Stimulated activated CD4-positive, alpha-beta T cell treated with anti-CD3 and anti-CD28 coated beads, Interleukin-1b, Interleukin-23, amount 100 ng/mL, for 4 hours (primary cell): ENCODE results near the gene C1QL4.
"Not testable (repeated sequence)": the region's sequence is repeated elsewhere in the genome, so short reads cannot be mapped to it uniquely, and the experiment has no call there.

Experiments used
- DNase-seq, 2 donors: peaks; one replicate each; pipeline ENCODE4 v3.0.0-alpha.2; 2020; ENCODE audit warnings: low read depth in 2 of 2

The C1QL4 gene

DNA sequence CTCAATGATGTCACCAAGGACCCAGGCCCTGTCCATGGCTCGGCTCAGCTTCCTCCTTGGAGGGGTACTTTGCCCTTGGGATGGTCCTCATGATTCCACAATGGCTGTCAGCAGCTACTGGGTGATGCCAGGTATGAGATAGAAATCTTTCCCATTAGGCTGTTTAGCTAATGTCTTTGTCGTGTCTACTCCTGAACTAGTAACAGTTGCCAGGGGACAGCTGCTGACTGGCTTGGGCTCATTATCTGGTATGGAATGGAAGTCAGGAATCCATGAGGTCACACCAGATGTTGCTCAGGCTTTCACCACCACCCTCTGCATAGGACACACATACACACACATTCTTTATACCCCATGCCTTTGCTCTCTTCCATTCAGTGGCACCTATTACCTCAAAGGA, 32.8 kb downstream of the C1QL4 start:
- no peak for DNase-seq

DNA sequence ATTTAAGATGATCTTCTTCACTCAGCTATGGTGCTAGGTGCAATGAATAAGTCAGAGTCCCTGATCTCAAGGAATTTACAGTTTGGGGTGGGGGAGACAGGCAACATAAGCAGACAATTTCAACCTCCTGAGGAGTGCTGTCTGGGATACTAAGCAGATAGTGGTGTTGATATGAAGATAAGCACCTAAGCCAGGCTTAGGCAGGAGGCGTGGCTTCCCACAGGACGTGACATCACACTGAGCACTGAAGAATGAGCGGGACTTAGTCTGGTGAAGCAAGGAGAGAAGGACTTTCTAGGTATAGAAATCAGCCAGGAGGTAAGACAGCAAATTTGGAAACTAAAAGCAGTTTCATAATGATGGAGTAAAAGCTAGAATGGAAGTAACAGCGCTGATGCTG, 35.2 kb downstream of the C1QL4 start:
- no peak for DNase-seq

DNA sequence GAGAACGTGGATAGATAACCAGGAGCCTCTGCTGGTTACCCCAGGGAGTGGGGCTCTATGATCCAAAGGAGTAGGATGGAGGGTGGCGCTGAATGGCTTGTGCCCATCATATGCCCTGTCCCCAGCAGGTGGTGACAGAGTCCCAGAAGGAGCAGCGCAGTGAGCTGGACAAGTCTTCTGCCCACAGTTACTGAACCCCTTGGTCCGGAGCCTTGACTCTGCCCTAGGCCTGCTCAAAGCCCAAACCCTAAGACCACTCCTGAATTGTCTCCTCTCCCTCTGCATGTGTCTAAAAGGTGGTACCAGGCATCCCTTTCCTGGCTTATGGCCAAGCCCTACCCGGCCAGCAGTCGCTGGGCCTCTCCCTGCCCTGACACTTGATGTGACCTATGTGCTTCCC, 38.8 kb downstream of the C1QL4 start:
- no peak for DNase-seq

DNA sequence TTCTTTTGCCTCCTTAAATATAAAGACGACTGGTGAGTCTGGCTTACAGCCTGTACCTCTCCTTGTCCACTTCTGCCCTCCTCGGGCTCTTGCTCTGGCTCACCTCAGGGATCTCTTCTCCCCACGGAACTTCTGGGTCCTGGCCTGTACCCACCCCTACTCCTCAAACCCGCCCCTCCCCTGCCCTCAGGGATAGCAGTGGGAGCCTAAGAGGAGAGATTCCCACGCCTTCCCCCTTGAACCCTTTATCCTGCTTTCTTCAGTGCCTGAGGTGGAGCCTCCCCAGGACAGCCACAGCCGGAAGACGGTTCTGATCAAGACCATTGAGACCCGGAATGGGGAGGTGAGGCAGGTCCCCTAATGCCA, 39.3 kb downstream of the C1QL4 start:
- DNase-seq: no peak

DNA sequence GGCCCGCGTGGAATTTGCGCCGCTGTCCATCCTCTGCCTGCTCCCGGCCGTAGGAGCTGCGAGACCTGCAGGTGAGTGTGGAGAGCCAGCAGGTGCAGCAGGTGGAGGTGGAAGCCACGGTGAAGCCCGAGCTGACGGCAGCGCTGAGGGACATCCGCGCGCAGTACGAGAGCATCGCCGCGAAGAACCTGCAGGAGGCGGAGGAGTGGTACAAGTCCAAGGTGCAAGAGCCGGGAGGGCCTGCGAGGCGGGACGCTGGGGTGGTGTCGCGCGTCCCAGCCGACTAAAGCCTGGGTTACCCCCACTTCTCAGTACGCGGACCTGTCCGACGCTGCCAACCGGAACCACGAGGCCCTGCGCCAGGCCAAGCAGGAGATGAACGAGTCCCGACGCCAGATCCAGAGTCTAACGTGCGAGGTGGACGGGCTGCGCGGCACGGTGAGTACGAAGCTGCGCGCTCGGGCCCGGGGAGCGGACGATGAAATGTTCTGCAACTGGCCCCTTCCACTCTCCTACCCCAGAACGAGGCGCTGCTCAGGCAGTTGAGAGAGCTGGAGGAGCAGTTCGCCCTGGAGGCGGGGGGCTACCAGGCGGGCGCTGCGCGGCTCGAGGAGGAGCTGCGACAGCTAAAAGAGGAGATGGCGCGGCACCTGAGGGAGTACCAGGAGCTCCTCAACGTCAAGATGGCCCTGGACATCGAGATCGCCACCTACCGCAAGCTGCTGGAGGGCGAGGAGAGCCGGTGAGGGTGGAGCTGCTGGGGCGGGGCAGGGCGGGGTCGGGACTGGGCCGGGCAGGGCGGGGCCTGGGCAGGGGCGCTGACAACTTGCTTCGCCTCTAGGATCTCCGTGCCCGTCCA, 39.9 kb downstream of the C1QL4 start:
- no peak for DNase-seq

DNA sequence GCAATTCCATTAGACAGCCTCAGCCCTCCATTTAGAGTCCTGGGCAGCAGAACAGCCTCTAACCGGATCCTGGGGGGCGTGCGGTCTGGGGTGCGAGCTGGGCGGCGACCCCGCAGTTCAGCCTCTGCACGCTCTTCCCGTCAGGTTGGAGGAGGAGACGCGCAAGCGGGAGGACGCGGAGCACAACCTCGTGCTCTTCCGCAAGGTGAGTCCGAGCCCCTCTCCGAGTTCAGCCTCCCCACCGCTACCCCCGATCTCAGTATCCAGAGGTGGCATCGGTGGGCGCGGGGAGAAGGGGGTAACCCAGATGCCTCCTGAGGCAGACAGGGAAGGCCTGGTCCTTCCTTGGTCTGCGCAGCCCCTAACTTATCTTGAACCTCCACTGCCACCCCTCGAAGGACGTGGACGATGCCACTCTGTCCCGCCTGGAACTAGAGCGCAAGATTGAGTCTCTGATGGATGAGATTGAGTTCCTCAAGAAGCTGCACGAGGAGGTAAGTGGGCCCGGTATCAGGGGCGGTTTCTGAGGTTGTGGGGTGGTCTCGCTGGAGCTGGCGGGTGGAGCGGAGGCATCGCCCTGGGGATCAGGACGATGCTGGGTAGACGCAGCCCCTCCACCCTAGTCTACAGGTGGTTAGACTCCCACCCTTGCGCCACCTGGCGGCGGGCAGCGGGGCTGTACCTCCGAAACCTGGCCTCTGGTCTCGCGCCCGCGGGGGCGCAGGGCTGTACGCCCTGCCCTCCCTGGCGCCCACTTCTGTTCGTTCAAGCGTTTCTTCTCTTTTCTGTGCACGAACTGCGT, 40.8 kb downstream of the C1QL4 start:
- peak; percentile 53 to 61 for DNase-seq

DNA sequence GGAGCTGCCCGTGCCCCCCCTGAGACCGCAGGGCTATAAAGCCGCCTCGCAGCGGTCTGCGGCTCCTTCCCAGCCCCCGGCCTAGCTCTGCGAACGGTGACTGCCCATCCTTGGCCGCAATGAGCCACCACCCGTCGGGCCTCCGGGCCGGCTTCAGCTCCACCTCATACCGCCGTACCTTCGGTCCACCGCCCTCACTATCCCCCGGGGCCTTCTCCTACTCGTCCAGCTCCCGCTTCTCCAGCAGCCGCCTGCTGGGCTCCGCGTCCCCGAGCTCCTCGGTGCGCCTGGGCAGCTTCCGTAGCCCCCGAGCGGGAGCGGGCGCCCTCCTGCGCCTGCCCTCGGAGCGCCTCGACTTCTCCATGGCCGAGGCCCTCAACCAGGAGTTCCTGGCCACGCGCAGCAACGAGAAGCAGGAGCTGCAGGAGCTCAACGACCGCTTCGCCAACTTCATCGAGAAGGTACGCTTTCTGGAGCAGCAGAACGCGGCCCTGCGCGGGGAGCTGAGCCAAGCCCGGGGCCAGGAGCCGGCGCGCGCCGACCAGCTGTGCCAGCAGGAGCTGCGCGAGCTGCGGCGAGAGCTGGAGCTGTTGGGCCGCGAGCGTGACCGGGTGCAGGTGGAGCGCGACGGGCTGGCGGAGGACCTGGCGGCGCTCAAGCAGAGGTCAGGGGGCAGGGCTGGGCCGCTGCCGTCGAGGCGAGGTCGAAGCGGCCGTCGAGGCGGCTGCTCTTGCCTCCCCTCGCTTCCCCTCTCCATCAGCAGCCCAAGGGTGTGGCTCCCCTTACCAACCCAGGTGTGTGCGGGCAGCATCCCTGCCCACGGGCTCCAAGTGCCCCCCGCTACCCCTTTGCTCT, 41.7 kb downstream of the C1QL4 start, which contains the start of gene PRPH:
Gene PRPH (plus strand): TSS at position 66 of the 855 bp plus-strand sequence. CDS start 54 bp downstream, at position 120.
- no peak for DNase-seq

DNA sequence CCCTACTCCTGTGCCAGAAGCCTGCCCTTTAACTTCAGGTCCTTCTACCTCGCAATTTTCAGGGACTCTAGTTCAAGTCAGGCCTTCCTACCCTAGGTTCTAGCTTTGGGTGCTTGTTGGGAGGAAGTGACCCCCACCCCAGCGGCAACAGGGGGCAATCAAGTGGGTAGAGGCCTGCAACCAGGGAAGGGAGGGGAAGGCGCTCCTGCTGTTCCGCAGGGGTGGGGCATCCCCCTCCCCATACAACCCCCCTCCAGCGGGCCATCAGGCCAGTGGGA, 42.2 kb downstream of the C1QL4 start:
- no peak for DNase-seq

DNA sequence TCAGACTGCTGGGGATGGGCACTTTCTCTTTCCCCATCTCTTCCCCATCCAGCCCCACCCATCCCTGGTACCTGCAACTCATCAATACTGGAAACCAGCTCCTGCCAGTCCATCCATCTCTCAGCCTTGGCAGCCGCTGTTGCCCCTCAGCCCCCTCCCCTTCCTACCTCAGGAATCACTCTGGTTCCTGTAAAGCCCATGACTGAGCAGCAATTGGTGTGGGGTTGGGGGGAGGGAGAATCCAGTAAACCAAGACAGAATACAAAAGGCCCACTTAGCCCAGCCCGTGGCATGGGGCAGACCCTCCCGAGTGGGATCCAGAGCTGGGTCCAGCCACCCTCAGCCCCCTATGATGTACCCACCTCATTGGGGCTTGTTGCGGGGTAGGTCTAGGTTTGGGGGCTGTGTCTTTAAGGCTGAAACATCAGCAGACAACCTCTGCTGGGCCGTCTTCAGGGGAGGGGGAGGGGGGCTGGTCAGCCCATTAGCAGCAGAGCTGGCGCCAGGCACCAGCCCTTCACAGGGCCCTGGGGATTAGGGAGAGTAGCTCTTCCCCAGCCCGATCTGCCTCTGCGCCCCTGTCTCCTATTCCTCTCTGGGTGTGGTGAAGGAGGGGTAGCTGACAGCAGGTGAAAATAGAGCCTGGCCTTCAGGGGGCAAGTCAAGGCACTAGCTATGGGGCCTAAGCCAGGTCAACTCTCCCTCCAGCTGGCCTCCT, 42.7 kb downstream of the C1QL4 start:
- no peak for DNase-seq

DNA sequence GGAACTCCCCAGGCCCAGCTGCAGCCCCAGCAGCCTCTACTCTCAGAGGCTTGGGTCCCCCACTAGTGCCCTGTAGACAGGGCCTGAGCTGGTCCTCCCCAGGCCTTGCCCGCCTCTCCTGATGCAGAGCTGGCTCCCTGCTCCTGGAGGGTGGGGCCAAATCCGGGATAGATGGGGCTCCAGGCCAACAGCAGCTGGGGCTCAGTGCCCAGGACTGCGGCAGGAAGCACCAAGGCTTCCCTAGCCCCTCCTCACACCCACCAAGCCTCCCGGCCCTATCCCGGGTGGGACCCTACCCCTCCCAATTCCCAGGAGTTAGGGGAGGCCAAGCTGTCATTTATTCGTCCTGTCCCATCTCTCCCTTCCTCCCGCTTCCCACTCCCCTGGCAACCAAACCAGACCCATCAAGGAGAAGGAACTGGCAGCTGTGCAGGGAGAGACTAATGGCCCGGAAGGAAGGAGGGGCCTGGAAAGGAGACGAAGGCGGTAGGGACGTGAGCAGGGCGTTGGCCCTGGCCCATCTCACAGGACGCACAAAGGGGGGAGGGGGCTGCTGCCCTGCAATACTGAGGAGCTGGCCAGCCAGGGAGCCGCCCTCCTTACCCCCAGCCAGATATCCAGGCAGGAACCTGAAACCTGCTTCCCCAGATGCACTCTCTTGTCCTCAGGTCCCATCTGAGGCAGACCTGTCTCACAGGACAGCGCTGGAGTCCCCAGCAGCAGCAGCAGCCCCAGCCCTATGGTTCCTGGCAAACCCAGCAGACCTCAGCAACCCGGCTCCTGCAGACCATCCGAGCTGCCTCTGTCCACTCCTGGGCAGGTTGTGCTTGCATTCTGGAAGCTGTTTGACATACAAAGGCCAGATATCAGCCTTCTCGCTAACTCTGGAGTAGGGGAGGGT, 43.7 kb downstream of the C1QL4 start:
- no peak for DNase-seq

DNA sequence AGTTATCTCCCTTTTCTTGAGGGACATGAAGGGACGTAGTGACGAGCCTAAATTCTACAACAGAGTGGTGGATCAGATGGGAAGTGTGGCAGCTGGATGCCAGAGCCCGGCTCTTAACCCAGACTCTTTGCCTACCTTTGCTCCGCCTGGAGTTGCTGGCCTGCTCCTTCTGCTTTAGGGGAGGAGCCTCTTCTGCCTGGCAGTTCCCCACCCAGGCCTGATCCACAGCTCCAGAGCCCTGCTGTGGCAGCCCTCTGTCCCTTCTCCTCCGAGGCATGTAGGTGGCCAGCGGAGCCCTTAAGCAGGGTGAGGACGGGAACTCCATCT, 44.3 kb downstream of the C1QL4 start:
- no peak for DNase-seq

DNA sequence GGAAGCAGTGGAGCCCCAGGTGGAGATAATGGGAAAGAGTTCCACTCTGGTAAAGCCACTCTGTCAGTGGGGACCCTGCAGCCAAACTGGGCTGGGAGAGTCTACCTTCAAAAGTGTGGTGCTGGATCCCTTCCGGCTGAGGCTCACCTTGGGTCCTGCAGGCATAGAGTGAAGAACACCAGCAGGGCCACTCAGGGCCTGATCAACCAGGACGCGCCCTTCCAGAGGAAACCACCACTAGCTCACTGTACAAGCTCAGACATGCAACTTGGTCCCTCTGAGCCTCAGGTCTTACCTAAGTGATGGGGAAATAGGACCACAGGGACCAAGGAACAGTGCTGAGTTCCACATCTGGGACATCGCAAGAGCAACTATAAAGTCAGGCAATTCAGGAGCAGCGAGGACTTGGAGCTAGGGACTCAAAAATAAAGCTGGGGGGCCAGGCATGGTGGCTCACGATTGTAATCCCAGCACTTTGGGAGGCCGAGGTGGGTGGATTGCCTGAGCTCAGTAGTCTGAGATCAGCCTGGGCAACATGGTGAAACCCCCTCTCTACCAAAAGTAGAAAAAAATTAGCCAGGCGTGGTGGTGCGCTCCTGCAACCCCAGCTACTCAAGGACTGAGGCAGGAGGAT, 47.9 kb downstream of the C1QL4 start:
- no peak for DNase-seq

DNA sequence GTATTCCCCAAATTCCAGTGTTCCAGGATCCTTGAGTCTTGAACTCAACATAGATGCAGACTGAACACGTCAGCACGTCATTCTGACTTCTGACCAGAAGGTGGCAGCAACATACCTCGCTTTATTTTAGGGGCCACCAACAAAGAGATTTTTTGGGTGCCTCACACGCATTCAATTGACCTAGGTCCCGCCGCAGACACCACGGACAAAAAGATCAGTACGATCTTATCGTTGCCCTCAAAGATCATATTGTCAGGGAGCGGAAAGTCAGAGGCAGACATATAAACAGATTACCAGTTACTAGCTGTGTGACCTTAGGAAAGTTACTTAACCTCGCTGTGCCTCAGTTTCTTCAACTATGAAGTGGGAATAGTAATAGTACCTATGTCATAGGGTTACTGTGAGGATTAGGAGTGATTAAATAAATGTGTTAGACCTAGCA, 48.6 kb downstream of the C1QL4 start:
- peak; percentile 43 to 58 for DNase-seq

DNA sequence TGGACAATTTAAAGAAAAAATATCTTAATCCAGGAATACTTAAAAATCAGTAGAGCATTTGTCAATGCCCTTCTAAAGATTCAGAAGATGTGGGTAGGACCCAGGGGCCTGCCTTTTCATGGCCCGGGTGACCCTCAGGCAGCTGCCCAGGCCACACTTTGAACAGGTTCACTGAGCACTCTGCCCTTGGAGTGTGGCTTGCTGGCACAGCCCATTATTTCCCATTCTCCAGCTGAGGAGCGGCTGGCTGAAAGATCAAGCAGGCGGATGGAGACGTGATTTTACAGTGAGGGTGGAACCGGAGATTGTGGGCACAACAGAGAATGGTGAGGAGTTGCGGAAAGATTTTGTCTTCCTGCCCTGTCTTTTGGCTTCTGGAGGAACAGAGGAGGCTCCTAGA, 49.1 kb downstream of the C1QL4 start:
- DNase-seq: no peak

DNA sequence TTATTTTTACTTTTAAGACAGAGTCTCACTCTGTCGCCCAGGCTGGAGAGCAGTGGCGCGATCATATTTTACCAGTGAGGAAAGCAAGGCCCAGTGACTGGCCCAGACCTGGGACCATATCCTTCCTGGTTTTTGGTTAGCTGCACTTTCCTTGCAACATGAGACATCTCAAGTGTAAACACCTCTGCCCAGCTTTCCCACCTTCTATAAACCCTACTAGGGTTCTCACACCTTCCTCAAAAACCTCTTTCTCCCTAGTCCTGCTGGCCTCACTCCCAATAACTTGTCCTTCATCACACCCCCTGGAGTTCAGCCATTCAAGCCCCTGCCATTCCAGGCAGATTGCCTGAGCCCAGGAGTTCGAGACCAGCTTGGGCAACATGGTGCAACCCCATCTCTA, 52.3 kb downstream of the C1QL4 start:
- no peak for DNase-seq

DNA sequence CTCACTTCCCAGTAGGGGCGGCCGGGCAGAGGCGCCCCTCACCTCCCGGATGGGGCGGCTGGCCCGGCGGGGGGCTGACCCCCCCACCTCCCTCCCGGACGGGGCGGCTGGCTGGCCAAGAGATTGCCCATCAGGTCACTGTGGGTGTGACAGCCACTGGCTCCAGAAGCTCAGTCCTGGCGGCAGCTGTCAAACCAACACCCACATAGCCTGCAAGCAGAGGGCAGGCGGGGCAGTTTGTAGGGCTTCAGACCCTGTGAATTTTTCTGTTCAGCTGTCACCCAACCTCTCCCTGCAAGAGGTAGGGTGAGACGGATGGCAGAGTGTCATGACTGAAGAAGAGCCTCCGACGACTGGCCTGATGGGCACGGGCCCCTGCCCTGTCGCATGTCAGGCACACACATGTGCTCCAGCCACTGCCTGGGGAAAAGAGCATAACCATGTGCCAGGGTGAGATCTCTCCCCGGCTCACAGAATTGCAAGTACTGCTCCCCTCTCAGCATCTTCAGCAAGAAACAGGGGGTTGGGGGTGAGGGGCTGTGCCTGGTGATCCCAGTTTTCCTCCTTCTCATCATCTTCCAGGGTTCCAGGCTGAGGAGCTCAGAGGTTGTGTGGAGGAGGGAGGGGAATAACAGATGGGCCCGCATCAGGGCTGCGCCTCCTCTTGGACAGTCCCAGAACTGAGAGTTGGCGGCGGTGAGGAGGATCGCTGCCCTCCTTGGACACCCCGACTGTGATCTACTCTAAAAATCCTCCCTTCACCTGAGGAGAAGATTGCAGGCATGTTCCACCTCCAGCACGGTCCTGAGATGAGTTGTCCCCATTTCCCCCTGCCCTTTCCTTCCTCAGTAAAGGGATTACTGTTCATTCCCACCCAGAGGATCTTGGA, 53.2 kb downstream of the C1QL4 start:
- DNase-seq: no peak

DNA sequence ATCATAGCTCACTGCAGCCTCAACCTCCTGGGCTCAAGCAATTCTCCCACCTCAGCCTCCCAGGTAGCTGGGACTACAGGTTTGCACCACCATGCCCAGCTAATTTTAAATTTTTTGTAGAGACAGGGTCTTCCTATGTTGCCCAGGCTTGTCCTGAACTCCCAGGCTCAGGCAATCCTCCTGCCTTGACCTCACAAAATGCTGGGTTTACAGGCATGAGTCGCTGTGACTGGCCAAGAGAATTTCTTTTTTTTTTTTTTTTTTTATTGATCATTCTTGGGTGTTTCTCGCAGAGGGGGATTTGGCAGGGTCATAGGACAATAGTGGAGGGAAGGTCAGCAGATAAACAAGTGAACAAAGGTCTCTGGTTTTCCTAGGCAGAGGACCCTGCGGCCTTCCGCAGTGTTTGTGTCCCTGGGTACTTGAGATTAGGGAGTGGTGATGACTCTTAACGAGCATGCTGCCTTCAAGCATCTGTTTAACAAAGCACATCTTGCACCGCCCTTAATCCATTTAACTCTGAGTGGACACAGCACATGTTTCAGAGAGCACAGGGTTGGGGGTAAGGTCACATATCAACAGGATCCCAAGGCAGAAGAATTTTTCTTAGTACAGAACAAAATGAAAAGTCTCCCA, 54.1 kb downstream of the C1QL4 start:
- DNase-seq: not testable (repeated sequence)
